Adipocyte (in vitro differentiated cells): ENCODE measurements around the gene GDF15.
A peak's percentile ranks its signal among the peaks of the same experiment; 100 is the strongest.
"Not testable (repeated sequence)": the region's sequence is repeated elsewhere in the genome, so short reads cannot be mapped to it uniquely, and the experiment has no call there.

Experiments
- DNase-seq: peaks from one replicate; pipeline ENCODE4 v3.0.0-alpha.2; 2015; ENCODE audit warnings: low read depth
- H3K27me3 ChIP-seq: replicated peaks from 2 replicates; pipeline ENCODE4 v1.7.0; 2013; ENCODE audit warnings: mild to moderate bottlenecking, low read length, moderate library complexity; ENCODE audit not compliant: control insufficient read depth, insufficient read depth
- H3K36me3 ChIP-seq: 2 replicates; pipeline ENCODE4 v1.7.0; 2013; ENCODE audit warnings: low read length, mild to moderate bottlenecking, moderate library complexity; ENCODE audit not compliant: control insufficient read depth, insufficient read depth, severe bottlenecking
- H3K4me1 ChIP-seq: 2 replicates; pipeline ENCODE4 v1.7.0; 2013; ENCODE audit warnings: mild to moderate bottlenecking, low read length, moderate library complexity; ENCODE audit not compliant: control insufficient read depth, insufficient read depth
- H3K4me3 ChIP-seq: 2 replicates; pipeline ENCODE4 v1.7.0; 2013; ENCODE audit warnings: mild to moderate bottlenecking, low read length, moderate library complexity
- H3K9ac ChIP-seq: 2 replicates; pipeline ENCODE4 v1.7.0; 2013; ENCODE audit warnings: mild to moderate bottlenecking, low read length, moderate library complexity
- H3K9me3 ChIP-seq: 2 replicates; pipeline ENCODE4 v1.7.0; 2013; ENCODE audit warnings: mild to moderate bottlenecking, low read length, moderate library complexity; ENCODE audit not compliant: control insufficient read depth

Gene GDF15

GRCh38 chr19:18348818-18349339 lies 37.1 kb upstream of the GDF15 start:
- H3K36me3 ChIP-seq, H3K4me3 ChIP-seq, H3K27me3 ChIP-seq, DNase-seq, H3K9ac ChIP-seq, H3K9me3 ChIP-seq, H3K4me1 ChIP-seq: not testable (repeated sequence)

- H3K36me3 ChIP-seq: no peaks in the 10 kb centered on the region
- H3K4me1 ChIP-seq: no peaks in the 10 kb centered on the region
- no peak overlapping the region for H3K4me3 ChIP-seq
- no peaks in the 10 kb centered on the region for H3K27me3 ChIP-seq
- no peak overlapping the region for H3K9ac ChIP-seq
- peak; percentile 87 for DNase-seq
- no peaks in the 10 kb centered on the region for H3K9me3 ChIP-seq
These were observed 36.3 kb upstream of the GDF15 start for GRCh38 chr19:18349524-18350128.

GRCh38 chr19:18350490-18350889 lies 35.5 kb upstream of the GDF15 start:
- no peaks in the 10 kb centered on the region for H3K4me1 ChIP-seq
- H3K4me3 ChIP-seq: no peak overlapping the region
- no peaks in the 10 kb centered on the region for H3K9me3 ChIP-seq
- no peak for DNase-seq
- no peaks in the 10 kb centered on the region for H3K27me3 ChIP-seq
- peaks cover under 1% of the 10 kb centered on the region for H3K36me3 ChIP-seq
- H3K9ac ChIP-seq: no peak overlapping the region

GRCh38 chr19:18351544-18351943 lies 34.4 kb upstream of the GDF15 start:
- Histone ChIP-seq H3K27me3 (no peaks in the 10 kb centered on the region), H3K4me1 (no peaks in the 10 kb centered on the region), H3K4me3 (no peak overlapping the region), H3K9ac (no peak overlapping the region), H3K9me3 (no peaks in the 10 kb centered on the region), H3K36me3 (peaks cover 6% of the 10 kb centered on the region)
- no peak for DNase-seq

GRCh38 chr19:18353378-18354005 lies 32.5 kb upstream of the GDF15 start:
- Histone ChIP-seq H3K9ac (no peak overlapping the region), H3K27me3 (no peaks in the 10 kb centered on the region), H3K4me1 (no peaks in the 10 kb centered on the region), H3K36me3 (peaks cover 19% of the 10 kb centered on the region), H3K4me3 (no peak overlapping the region), H3K9me3 (peaks cover 6% of the 10 kb centered on the region)
- no peak for DNase-seq

GRCh38 chr19:18354743-18355142 lies 31.2 kb upstream of the GDF15 start:
- not testable (repeated sequence) for DNase-seq, H3K4me1 ChIP-seq, H3K4me3 ChIP-seq, H3K9ac ChIP-seq, H3K27me3 ChIP-seq, H3K9me3 ChIP-seq
- H3K36me3 ChIP-seq: peaks cover 26% of the 10 kb centered on the region

- H3K4me1 ChIP-seq: no peaks in the 10 kb centered on the region
- no peak overlapping the region for H3K9ac ChIP-seq
- DNase-seq: no peak
- H3K27me3 ChIP-seq: no peaks in the 10 kb centered on the region
- peaks cover 6% of the 10 kb centered on the region for H3K9me3 ChIP-seq
- no peak overlapping the region for H3K4me3 ChIP-seq
- H3K36me3 ChIP-seq: peaks cover 35% of the 10 kb centered on the region
These were observed 28.9 kb upstream of the GDF15 start for GRCh38 chr19:18357041-18357440.

GRCh38 chr19:18361646-18362045 lies 24.3 kb upstream of the GDF15 start:
- H3K4me1 ChIP-seq: peaks cover 12% of the 10 kb centered on the region
- H3K9ac ChIP-seq: no peak overlapping the region
- no peak overlapping the region for H3K4me3 ChIP-seq
- H3K36me3 ChIP-seq: peaks cover 36% of the 10 kb centered on the region
- H3K27me3 ChIP-seq: no peaks in the 10 kb centered on the region
- no peak for DNase-seq
- peaks cover 6% of the 10 kb centered on the region for H3K9me3 ChIP-seq

GRCh38 chr19:18362934-18363542 lies 22.9 kb upstream of the GDF15 start:
- no peak for DNase-seq

GRCh38 chr19:18363787-18364186 lies 22.2 kb upstream of the GDF15 start:
- Histone ChIP-seq H3K9ac (peak overlapping the region; percentile 15), H3K9me3 (no peaks in the 10 kb centered on the region), H3K27me3 (no peaks in the 10 kb centered on the region), H3K4me1 (peaks cover 12% of the 10 kb centered on the region), H3K36me3 (peaks cover 23% of the 10 kb centered on the region), H3K4me3 (no peak overlapping the region)
- DNase-seq: no peak

More at GRCh38 chr19:18362934-18363542, 22.9 kb upstream of the GDF15 start:
- Histone ChIP-seq H3K4me3 (no peak overlapping the region), H3K27me3 (no peaks in the 10 kb centered on the region), H3K9ac (no peak overlapping the region), H3K4me1 (peaks cover 12% of the 10 kb centered on the region), H3K36me3 (peaks cover 24% of the 10 kb centered on the region), H3K9me3 (no peaks in the 10 kb centered on the region)

- H3K9me3 ChIP-seq, DNase-seq, H3K4me3 ChIP-seq, H3K27me3 ChIP-seq: not testable (repeated sequence)
- H3K36me3 ChIP-seq: peaks cover 20% of the 10 kb centered on the region
- H3K4me1 ChIP-seq: peaks cover 12% of the 10 kb centered on the region
- H3K9ac ChIP-seq: peak overlapping the region; percentile 82
These were observed 21.6 kb upstream of the GDF15 start for GRCh38 chr19:18364277-18364825.
